Adrenal gland (tissue), 12 donors: ENCODE results near the gene RBM15B. TPM values are rescaled to one million over a fixed set of nuclear protein-coding genes. Genes with fewer than 3 reads are reported as not detected.
A peak's percentile ranks its signal among the peaks of the same experiment; 100 is the strongest.

Experiments used
- DNase-seq, 7 donors: peaks; one replicate each; pipeline ENCODE4 v3.0.0-alpha.2; 2019 to 2020
- H3K27ac ChIP-seq, 5 donors: fragments of 200-600 bp; sonication (generic) in 4 of 5; 1 replicate in 3 of 5; 2 replicates in 2 of 5; pipeline versions ENCODE4 v1.5.1 to v1.8.0; 2016 to 2020; ENCODE audit warnings: mild to moderate bottlenecking in 1 of 5
- H3K27me3 ChIP-seq: fragments of 200-600 bp; 2 replicates; pipeline ENCODE4 v1.8.0; 2021
- H3K36me3 ChIP-seq, 2 donors: fragments of 200-600 bp; replicated peaks in 1 of 2; 1 replicate in 1 of 2; 2 replicates in 1 of 2; pipeline versions ENCODE4 v1.5.1 to v1.8.0; 2018 to 2022
- H3K4me1 ChIP-seq, 2 donors: fragments of 200-600 bp; replicated peaks in 1 of 2; 1 replicate in 1 of 2; 2 replicates in 1 of 2; pipeline versions ENCODE4 v1.5.1 to v1.8.0; 2018 to 2021
- H3K4me3 ChIP-seq, 4 donors: fragments of 200-600 bp; sonication (generic) in 3 of 4; one replicate each; pipeline ENCODE4 v1.5.1; 2016 to 2018
- H3K9me3 ChIP-seq, 3 donors: fragments of 200-600 bp; sonication (generic) in 1 of 3; replicated peaks in 1 of 3; 1 replicate in 2 of 3; 2 replicates in 1 of 3; pipeline versions ENCODE4 v1.5.1 to v1.8.0; 2016 to 2021
- POLR2A ChIP-seq, 2 donors: fragments of 450-650 bp; IDR thresholded peaks; one replicate each; pipeline ENCODE4 v1.6.1; 2017; ENCODE audit warnings: antibody characterized with exemption in 2 of 2, mild to moderate bottlenecking in 2 of 2, moderate library complexity in 1 of 2
- WGBS, 4 donors: extraction: QIAGEN DNeasy Blood & Tissue Kit in 2 of 4; methylation state at CpG; one replicate each; pipeline versions ENCODE4 v1.1.5 to v1.1.7; 2013 to 2017; 5-methylcytosine and 5-hydroxymethylcytosine counted together
- intact Hi-C, 2 donors: fragments of 100-400 bp; cut with DNase I; formaldehyde crosslinking; loops; one replicate each; pipeline versions ENCODE4 v1.14.1 to v1.15.0; 2022 to 2023
- polyA plus RNA-seq, 3 donors: library from polyadenylated mRNA; stranded (reverse); fragments of 200-250 nt in 2 of 3; fragments of 350-450 nt in 1 of 3; fragmentation: Illumina TruSeq in 1 of 3; extraction: RNeasy Lipid Tissue Mini Kit (QIAGEN cat#74804) in 1 of 3; gene quantifications; one replicate each; pipeline ENCODE4 v1.2.3, GENCODE V29; 2013 to 2014
- total RNA-seq, 9 donors: library from RNA; depleted of rRNA in 4 of 9; stranded (reverse); fragments of >200 nt in 4 of 9; fragments of 120-200 nt in 1 of 9; fragmentation: NEBNext Ultra II Directional in 1 of 9; extraction: Animal tissue kit (Norgen Biotek cat#: 25700) in 1 of 9; gene quantifications; one replicate each; pipeline versions ENCODE4 v1.1.0 to v1.2.4, GENCODE V29; 2013 to 2023
- TF ChIP-seq, protein P1 (sequence below), 6 experiments: fragments of 450-650 bp in 4 of 6; fragments of 200-600 bp in 2 of 6; sonication (generic) in 1 of 6; IDR thresholded peaks; 1 replicate in 5 of 6; 2 replicates in 1 of 6; pipeline versions ENCODE4 v1.5.1 to v1.8.0; 2016 to 2021; ENCODE audit warnings: antibody characterized with exemption in 6 of 6, mild to moderate bottlenecking in 2 of 6, moderate library complexity in 1 of 6
- donor health status: healthy with polysubstance abuse.
- donor health status: Bipolar disorder and iron deficiency.
- donor health status: DM: yes; HTN: yes; CAD: no.
- donor health status: DM: no; HTN: no; CAD: no.
- donor health status: DM: no; HTN: no; CAD: no.
- donor health status: DM: yes; HTN: yes; CAD: no.

Gene RBM15B
- total and polyA plus RNA-seq, 12 donors, result 8.0 to 36.6 (median 24.4) TPM

DNA sequence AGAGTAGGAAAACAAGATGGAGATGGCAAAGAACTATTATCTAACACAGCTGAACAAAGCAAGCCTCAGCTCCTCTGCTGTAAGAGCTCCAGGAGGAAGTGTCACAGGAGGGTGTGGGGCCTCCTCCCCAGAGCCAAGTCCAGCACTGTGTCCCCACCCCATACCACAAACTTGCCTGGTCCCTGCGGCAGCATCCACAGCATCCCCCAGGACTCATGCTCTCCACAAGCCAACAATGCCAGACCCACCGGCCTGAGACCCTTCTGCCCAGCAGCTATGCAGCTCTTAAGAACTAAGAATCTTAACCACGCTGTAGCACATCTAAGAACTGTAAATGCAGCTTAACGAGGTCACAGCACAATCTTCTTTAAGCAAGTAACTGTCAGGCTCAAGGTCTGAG is 9.1 kb downstream of the RBM15B start:
- no peak for DNase-seq
- Histone ChIP-seq H3K4me1 (peaks cover 0 to 9% of the 10 kb centered on the region in 2 donors), H3K27me3 (no peaks in the 10 kb centered on the region), H3K9me3 (no peaks in the 10 kb centered on the region), H3K4me3 (no peak overlapping the region), H3K27ac (no peak overlapping the region), H3K36me3 (peaks cover 0 to 41% of the 10 kb centered on the region in 2 donors)
- no peak for TF ChIP-seq POLR2A (IDR thresholded peaks at IDR 0.05)
- TF ChIP-seq, protein P1, sequence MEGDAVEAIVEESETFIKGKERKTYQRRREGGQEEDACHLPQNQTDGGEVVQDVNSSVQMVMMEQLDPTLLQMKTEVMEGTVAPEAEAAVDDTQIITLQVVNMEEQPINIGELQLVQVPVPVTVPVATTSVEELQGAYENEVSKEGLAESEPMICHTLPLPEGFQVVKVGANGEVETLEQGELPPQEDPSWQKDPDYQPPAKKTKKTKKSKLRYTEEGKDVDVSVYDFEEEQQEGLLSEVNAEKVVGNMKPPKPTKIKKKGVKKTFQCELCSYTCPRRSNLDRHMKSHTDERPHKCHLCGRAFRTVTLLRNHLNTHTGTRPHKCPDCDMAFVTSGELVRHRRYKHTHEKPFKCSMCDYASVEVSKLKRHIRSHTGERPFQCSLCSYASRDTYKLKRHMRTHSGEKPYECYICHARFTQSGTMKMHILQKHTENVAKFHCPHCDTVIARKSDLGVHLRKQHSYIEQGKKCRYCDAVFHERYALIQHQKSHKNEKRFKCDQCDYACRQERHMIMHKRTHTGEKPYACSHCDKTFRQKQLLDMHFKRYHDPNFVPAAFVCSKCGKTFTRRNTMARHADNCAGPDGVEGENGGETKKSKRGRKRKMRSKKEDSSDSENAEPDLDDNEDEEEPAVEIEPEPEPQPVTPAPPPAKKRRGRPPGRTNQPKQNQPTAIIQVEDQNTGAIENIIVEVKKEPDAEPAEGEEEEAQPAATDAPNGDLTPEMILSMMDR (IDR thresholded peaks at IDR 0.05), result no peak
- intact Hi-C loops, result no loop called here
- 82 to 93% (median 90%) methylated on average over 3 to 4 of the region's 4 CpGs for WGBS, 4 donors

DNA sequence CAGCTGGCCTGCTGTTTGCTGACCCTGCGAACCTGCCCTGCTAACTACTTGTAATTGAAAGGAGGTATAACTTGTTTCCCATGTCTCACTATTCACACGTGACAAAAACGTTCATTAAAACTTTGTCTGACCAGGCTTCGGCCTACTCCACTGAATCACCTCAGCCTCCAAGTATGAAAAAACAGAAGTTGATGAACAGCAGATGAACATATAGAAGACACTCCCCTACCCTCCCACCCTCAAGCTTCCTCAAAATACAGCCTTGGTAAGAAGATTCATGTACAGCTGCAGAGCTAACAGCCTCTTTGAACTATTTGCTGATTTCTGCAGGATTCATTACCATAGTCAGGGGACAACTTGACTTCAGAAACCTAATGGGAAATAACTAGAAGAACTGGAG is 10.7 kb downstream of the RBM15B start:
- 77 to 88% (median 82%) methylated on average over 4 of the region's 4 CpGs for WGBS, 4 donors
- DNase-seq, result peak in 1 of 7 donors; percentile 29
- Histone ChIP-seq H3K9me3 (no peaks in the 10 kb centered on the region), H3K27me3 (no peaks in the 10 kb centered on the region), H3K4me3 (no peak overlapping the region), H3K36me3 (peaks cover 0 to 25% of the 10 kb centered on the region in 2 donors), H3K27ac (peak overlapping the region in 2 of 5 donors; percentile 21 to 52), H3K4me1 (no peaks in the 10 kb centered on the region)
- intact Hi-C loops, result no loop called here
- no peak for TF ChIP-seq POLR2A (IDR thresholded peaks at IDR 0.05)
- TF ChIP-seq, protein P1 (IDR thresholded peaks at IDR 0.05), result no peak

DNA sequence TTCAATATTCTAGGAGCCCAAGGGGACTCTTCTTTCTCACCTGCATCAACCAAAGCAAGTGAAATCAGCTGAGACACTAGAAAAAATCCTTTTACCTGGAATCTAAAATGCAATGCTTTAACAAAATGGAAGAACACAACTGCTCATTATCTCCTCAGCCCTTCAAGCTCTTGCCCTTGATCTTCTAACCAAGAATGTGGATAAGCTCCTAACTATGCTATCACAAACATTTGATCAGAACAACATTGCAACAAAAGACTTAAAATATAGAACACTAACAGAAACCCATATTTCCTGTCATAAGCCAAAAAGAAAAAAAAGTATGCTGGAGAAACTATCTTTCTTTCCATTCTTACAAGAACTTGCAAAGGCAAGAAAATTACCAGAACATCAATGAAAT is 12.6 kb downstream of the RBM15B start:
- Histone ChIP-seq H3K4me3 (no peak overlapping the region), H3K9me3 (no peaks in the 10 kb centered on the region), H3K4me1 (no peaks in the 10 kb centered on the region), H3K36me3 (peaks cover 0 to 8% of the 10 kb centered on the region in 2 donors), H3K27ac (no peak overlapping the region), H3K27me3 (no peaks in the 10 kb centered on the region)
- DNase-seq, result no peak
- TF ChIP-seq, protein P1 (IDR thresholded peaks at IDR 0.05), result no peak
- TF ChIP-seq POLR2A (IDR thresholded peaks at IDR 0.05), result no peak
- intact Hi-C loops, result no loop called here

DNA sequence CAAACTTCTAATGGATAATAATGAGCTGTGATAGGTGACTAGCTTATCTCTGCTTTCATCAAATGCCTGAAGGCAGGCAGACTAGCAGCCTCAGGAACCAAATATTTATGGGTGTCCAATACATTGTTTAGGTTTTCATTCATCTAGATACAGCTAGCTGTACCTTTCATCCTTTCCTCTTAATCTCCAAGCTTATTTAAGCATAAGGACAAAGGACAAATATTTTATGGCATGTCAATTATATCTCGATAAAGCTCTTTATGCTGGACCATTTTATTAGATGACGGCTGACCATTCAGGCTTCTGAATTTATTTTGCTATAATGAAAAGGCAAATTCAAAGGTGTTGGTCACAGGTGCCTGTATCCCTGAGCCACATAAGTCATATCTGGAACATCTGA is 16.9 kb downstream of the RBM15B start:
- Histone ChIP-seq H3K27me3 (no peaks in the 10 kb centered on the region), H3K9me3 (no peaks in the 10 kb centered on the region), H3K4me1 (no peaks in the 10 kb centered on the region), H3K27ac (no peak overlapping the region), H3K36me3 (peaks cover 0 to 25% of the 10 kb centered on the region in 2 donors), H3K4me3 (no peak overlapping the region)
- intact Hi-C loops, result no loop called here
- no peak for DNase-seq
- 93 to 98% (median 95%) methylated on average over 2 of the region's 2 CpGs for WGBS, 4 donors
- no peak for TF ChIP-seq POLR2A (IDR thresholded peaks at IDR 0.05)
- TF ChIP-seq, protein P1 (IDR thresholded peaks at IDR 0.05), result no peak
